Activated CD4-positive, alpha-beta T cell treated with anti-CD3 and anti-CD28 coated beads for 24 hours (primary cell): ENCODE data around the gene PLPPR3.

ENCODE experiments used
- DNase-seq, 2 donors: peaks; one replicate each; pipeline ENCODE4 v3.0.0-alpha.2; 2020; ENCODE audit warnings: low read depth in 2 of 2

Gene PLPPR3

GRCh38 chr19:821825-822503 is at the start of gene PLPPR3:
Gene PLPPR3, minus strand, starts transcription at chr19:821955. Its CDS starts 396 bp downstream, at chr19:821559.
- DNase-seq = no peak

GRCh38 chr19:870963-871401 is 49.2 kb upstream of the PLPPR3 start:
- DNase-seq = no peak

GRCh38 chr19:870314-870713 is 48.6 kb upstream of the PLPPR3 start:
- DNase-seq = no peak

GRCh38 chr19:869245-870177 is 47.8 kb upstream of the PLPPR3 start:
- DNase-seq = no peak

- DNase-seq = no peak
Measured at GRCh38 chr19:868458-869244, 46.9 kb upstream of the PLPPR3 start.

- no peak for DNase-seq
Measured at GRCh38 chr19:867855-868457, 46.2 kb upstream of the PLPPR3 start.

- no peak for DNase-seq
Measured at GRCh38 chr19:867301-867793, 45.6 kb upstream of the PLPPR3 start.

GRCh38 chr19:866769-867300 is 45.1 kb upstream of the PLPPR3 start:
- DNase-seq = no peak

- no peak for DNase-seq
Measured at GRCh38 chr19:863315-863620, 41.5 kb upstream of the PLPPR3 start.

- peak; percentile 58 to 75 for DNase-seq
Measured at GRCh38 chr19:862581-863314, 41.0 kb upstream of the PLPPR3 start.

- DNase-seq = peak; percentile 50 to 57
Measured at GRCh38 chr19:861756-862580, 40.2 kb upstream of the PLPPR3 start.

- no peak for DNase-seq
Measured at GRCh38 chr19:861141-861755, 39.5 kb upstream of the PLPPR3 start.

- no peak for DNase-seq
Measured at GRCh38 chr19:858868-859843, 37.4 kb upstream of the PLPPR3 start, which contains the start of gene CFD. Gene CFD, plus strand, starts transcription at chr19:859664. Its CDS starts 26 bp downstream, at chr19:859690.

- no peak for DNase-seq
Measured at GRCh38 chr19:858284-858683, 36.5 kb upstream of the PLPPR3 start.

GRCh38 chr19:855566-856120 is 33.9 kb upstream of the PLPPR3 start:
- DNase-seq = no peak

GRCh38 chr19:855142-855541 is 33.4 kb upstream of the PLPPR3 start:
- DNase-seq = no peak

GRCh38 chr19:854549-854948 is 32.8 kb upstream of the PLPPR3 start:
- no peak for DNase-seq
